ENCODE measurements around the gene AVPI1. TPM values are rescaled to one million over a fixed set of nuclear protein-coding genes. Genes with fewer than 3 reads are reported as not detected.

AVPI1 gene
- total and polyA plus RNA-seq, 2 of the 13 experiments (the other 11 are each of a cell fraction or from before 2014, with no cell fraction given) = 39.8 to 61.2 TPM

DNA sequence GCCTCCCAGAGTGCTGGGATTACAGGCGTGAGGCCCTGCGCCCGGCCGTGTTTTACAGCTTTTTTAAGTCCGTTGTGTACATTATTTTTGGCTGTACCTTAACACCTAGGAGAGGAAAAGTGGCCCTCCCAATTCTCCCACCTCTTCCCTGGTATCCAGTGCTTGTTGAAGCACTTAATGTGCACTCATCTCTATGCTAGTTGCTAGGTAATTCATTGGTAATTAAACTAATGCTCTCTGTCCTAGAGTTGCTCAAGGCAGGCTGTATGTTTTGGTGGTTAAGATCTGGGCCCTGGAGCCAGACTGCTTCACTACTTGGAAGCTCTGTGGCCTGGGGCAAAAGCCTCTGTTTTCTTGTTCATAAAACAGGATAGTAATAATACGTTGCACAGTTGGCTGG, 19.6 kb downstream of the AVPI1 start:
- intact Hi-C loops (cut with micrococcal nuclease; ENCODE audit: unreplicated experiment) = no loop called here
- no peak for FAIRE-seq
- POLR2A ChIA-PET = no interaction called here

DNA sequence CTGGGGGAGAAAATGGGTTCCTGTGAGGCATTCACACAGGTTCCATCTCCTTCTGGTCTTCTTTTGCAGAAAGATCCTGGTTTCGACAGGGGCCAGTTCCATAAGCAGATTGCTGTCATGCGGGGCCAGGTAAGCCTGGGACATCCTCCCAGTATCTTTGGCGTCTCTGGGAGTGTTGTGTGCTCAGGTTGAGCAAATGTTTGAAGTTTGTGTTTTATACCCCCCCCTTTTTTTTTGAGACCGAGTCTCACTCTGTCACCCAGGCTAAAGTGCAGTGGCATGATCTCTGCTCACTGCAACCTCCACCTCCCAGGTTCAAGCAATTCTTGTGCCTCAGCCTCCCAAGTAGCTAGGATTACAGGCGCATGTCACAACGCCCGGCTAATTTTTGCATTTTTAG, 20.0 kb downstream of the AVPI1 start:
- H3K9ac ChIP-seq (ENCODE audit: insufficient read depth, low read depth, low read length) = no peak overlapping the region
- H3K4me3 ChIP-seq (replicated peaks in 1 of 3; ENCODE audit: insufficient read depth in 1 of 3, low read depth in 2 of 3, low read length in 3 of 3) = no peak overlapping the region
- H3K79me2 ChIP-seq (ENCODE audit: insufficient read depth, low read length) = no peaks in the 10 kb centered on the region
- DNase-seq (ENCODE audit: low spot score) (no peak), FAIRE-seq (no peak), ATAC-seq (no peak)
- peaks cover 33% of the 10 kb centered on the region for H3K4me1 ChIP-seq (ENCODE audit: insufficient read depth, low read length)
- H3K27ac ChIP-seq (ENCODE audit: extremely low read length, insufficient read depth, low read length) = no peak overlapping the region
- intact Hi-C loops (cut with micrococcal nuclease; ENCODE audit: unreplicated experiment) = no loop called here
- no peaks in the 10 kb centered on the region for H3K9me3 ChIP-seq (ENCODE audit: low read length)
- no TSS peak for BruUV-seq (replicated peaks)
- ChIA-PET POLR2A (no interaction called here), CTCF (ENCODE audit: low intra/inter-chr PET ratio, low total read pairs) (no interaction called here)
- H2AFZ ChIP-seq (ENCODE audit: low read length) = no peak overlapping the region
- in situ Hi-C loops (cut with HindIII; ENCODE audit: extremely low pct_ligation_motif_present, low pct_unique_long_range_greater_than_20kb) = no loop called here
- no peaks in the 10 kb centered on the region for H4K20me1 ChIP-seq (ENCODE audit: insufficient read depth, low read length)
- no peak overlapping the region for H3K4me2 ChIP-seq (ENCODE audit: low read depth, low read length)
- peaks cover 2 to 24% of the 10 kb centered on the region in 2 experiments; a peak in 4 of 5 replicates for H3K36me3 ChIP-seq (replicated peaks in 1 of 2; ENCODE audit: control insufficient read depth in 1 of 2, insufficient read depth in 2 of 2, low read length in 2 of 2)
- no peaks in the 10 kb centered on the region for H3K27me3 ChIP-seq (ENCODE audit: control insufficient read depth in 1 of 2, insufficient read depth in 2 of 2, low read length in 2 of 2)
- 71% methylated on average over 7 of the region's 7 CpGs for WGBS (ENCODE audit: low lambda C conversion rate)
- TF ChIP-seq AGO1 (IDR thresholded peaks at IDR 0.05; ENCODE audit: low read depth, low read length, poor library complexity, severe bottlenecking) (no peak), ZNF350 (CRISPR knock-in tag; IDR thresholded peaks at IDR 0.05; ENCODE audit: borderline replicate concordance, low read depth) (no peak), SRSF9 (IDR thresholded peaks at IDR 0.05; ENCODE audit: borderline replicate concordance, insufficient read depth, low read depth, low read length, poor library complexity, severe bottlenecking) (no peak), FOXJ3 (CRISPR knock-in tag; IDR thresholded peaks at IDR 0.05; ENCODE audit: borderline replicate concordance) (no peak), ZSCAN20 (CRISPR knock-in tag; IDR thresholded peaks at IDR 0.05; ENCODE audit: borderline replicate concordance) (no peak), DNMT1 (CRISPR knock-in tag; IDR thresholded peaks at IDR 0.05) (no peak), SMAD9 (CRISPR knock-in tag; IDR thresholded peaks at IDR 0.05) (no peak), SMARCC2 (IDR thresholded peaks at IDR 0.05) (no peak)
- TF ChIP-seq, protein P1, sequence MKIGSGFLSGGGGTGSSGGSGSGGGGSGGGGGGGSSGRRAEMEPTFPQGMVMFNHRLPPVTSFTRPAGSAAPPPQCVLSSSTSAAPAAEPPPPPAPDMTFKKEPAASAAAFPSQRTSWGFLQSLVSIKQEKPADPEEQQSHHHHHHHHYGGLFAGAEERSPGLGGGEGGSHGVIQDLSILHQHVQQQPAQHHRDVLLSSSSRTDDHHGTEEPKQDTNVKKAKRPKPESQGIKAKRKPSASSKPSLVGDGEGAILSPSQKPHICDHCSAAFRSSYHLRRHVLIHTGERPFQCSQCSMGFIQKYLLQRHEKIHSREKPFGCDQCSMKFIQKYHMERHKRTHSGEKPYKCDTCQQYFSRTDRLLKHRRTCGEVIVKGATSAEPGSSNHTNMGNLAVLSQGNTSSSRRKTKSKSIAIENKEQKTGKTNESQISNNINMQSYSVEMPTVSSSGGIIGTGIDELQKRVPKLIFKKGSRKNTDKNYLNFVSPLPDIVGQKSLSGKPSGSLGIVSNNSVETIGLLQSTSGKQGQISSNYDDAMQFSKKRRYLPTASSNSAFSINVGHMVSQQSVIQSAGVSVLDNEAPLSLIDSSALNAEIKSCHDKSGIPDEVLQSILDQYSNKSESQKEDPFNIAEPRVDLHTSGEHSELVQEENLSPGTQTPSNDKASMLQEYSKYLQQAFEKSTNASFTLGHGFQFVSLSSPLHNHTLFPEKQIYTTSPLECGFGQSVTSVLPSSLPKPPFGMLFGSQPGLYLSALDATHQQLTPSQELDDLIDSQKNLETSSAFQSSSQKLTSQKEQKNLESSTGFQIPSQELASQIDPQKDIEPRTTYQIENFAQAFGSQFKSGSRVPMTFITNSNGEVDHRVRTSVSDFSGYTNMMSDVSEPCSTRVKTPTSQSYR (CRISPR knock-in tag; IDR thresholded peaks at IDR 0.05; ENCODE audit: borderline replicate concordance) = no peak

More for the DNA sequence above, 19.6 kb downstream of the AVPI1 start:
- H3K9me3 ChIP-seq (ENCODE audit: low read length) = no peaks in the 10 kb centered on the region
- H3K27ac ChIP-seq (ENCODE audit: extremely low read length, insufficient read depth, low read length) = no peak overlapping the region
- BruUV-seq (replicated peaks) = no TSS peak
- H3K79me2 ChIP-seq (ENCODE audit: insufficient read depth, low read length) = no peaks in the 10 kb centered on the region
- no peaks in the 10 kb centered on the region for H3K27me3 ChIP-seq (ENCODE audit: control insufficient read depth in 1 of 2, insufficient read depth in 2 of 2, low read length in 2 of 2)
- 90% methylated on average over 6 of the region's 6 CpGs for WGBS (ENCODE audit: low lambda C conversion rate)
- DNase-seq (ENCODE audit: low spot score) (no peak), ATAC-seq (no peak)
- H3K4me2 ChIP-seq (ENCODE audit: low read depth, low read length) = no peak overlapping the region
- H2AFZ ChIP-seq (ENCODE audit: low read length) = no peak overlapping the region
- peaks cover 0 to 21% of the 10 kb centered on the region in 2 experiments; a peak in 4 of 5 replicates for H3K36me3 ChIP-seq (replicated peaks in 1 of 2; ENCODE audit: control insufficient read depth in 1 of 2, insufficient read depth in 2 of 2, low read length in 2 of 2)
- CTCF ChIA-PET (ENCODE audit: low intra/inter-chr PET ratio, low total read pairs) = no interaction called here
- TF ChIP-seq SRSF4 (IDR thresholded peaks at IDR 0.05; ENCODE audit: low read depth, low read length, poor library complexity, severe bottlenecking) = no peak
- no peaks in the 10 kb centered on the region for H4K20me1 ChIP-seq (ENCODE audit: insufficient read depth, low read length)
- no peak overlapping the region for H3K9ac ChIP-seq (ENCODE audit: insufficient read depth, low read depth, low read length)
- no peak overlapping the region for H3K4me3 ChIP-seq (replicated peaks in 1 of 3; ENCODE audit: insufficient read depth in 1 of 3, low read depth in 2 of 3, low read length in 3 of 3)
- in situ Hi-C loops (cut with HindIII; ENCODE audit: extremely low pct_ligation_motif_present, low pct_unique_long_range_greater_than_20kb) = no loop called here
- peaks cover 33% of the 10 kb centered on the region for H3K4me1 ChIP-seq (ENCODE audit: insufficient read depth, low read length)

All from HepG2 (cell line).